Measurements from ENCODE around the gene LRRC28. TPM values are rescaled to one million over a fixed set of nuclear protein-coding genes. Genes with fewer than 3 reads are reported as not detected.

Gene LRRC28
- total RNA-seq, 1 donor from 2014 or later: 24.4 TPM

DNA sequence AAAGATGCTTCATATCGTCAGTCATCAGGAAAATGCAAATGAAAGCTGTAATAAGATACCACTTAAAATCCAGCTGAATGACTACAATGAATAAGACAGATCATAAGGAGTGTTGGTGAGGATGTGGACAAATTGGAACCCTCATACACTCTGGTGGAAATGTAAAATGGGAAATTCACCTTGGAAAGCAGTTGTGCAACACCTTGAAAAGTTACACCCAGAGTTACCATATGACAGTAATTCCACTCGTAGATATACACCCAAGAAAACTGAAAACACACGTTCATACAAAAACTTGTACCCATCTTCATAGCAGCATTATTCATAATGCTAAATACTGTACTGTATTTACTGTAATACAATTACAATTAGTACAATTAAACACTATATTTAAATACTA is 4.2 kb upstream of the LRRC28 start:
- intact Hi-C loops (cut with micrococcal nuclease): no loop called here
- DNase-seq (no peak), ATAC-seq (no peak)

DNA sequence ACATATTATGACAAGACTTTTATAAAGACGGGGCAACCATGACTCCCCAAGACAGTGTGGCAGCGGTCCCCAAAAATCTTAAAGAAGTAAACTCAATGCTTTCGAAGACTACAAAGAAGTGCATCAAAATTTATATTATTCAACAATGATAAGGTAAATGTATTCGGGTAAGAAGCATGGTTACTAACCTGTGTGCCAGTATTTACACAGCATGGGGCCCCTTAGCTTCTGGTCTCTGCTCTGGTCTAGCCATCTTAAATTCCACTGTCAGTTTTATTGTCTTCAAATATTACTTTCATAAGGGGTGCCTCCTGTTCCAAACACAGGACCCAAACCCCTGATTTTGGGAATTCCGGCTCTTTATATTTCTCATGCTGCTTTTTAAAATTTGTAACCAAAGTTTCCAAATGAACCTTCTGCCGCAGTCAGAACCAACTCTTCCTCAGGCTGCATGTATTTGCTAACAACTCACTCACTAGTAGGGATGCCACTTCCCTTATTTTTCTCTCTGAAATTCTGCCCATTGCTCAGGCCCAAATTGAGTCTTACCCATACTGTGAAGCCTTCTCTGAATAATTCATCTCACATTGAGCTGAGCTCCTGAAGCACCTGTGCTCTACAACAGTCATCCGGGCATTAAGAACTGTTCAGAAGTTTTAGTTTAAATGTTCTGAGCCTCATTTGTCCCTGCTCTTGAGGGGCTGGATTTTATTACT is 3.1 kb upstream of the LRRC28 start:
- intact Hi-C loops (cut with micrococcal nuclease): no loop called here
- DNase-seq (no peak), ATAC-seq (no peak)

- no peak for DNase-seq
- intact Hi-C loops (cut with micrococcal nuclease): no loop called here
- peak; percentile 39 for ATAC-seq
Measured at GRCh38 chr15:99249270-99249841, 1.9 kb upstream of the LRRC28 start, which contains the start of gene TTC23. Gene TTC23 (minus strand): TSS chr15:99249581. CDS start chr15:99228712, 20,869 bp downstream.

- DNase-seq: no peak
- no peak for ATAC-seq
- intact Hi-C loops (cut with micrococcal nuclease): no loop called here
Measured at GRCh38 chr15:99250001-99250400, 1.3 kb upstream of the LRRC28 start.

GRCh38 chr15:99250494-99250856 is 806 bp upstream of the LRRC28 start:
- no peak for ATAC-seq
- intact Hi-C loops (cut with micrococcal nuclease): no loop called here
- DNase-seq: no peak

- ATAC-seq (no peak), DNase-seq (no peak)
- intact Hi-C loops (cut with micrococcal nuclease): no loop called here
Measured at GRCh38 chr15:99252326-99252725, 1.0 kb downstream of the LRRC28 start.

DNA sequence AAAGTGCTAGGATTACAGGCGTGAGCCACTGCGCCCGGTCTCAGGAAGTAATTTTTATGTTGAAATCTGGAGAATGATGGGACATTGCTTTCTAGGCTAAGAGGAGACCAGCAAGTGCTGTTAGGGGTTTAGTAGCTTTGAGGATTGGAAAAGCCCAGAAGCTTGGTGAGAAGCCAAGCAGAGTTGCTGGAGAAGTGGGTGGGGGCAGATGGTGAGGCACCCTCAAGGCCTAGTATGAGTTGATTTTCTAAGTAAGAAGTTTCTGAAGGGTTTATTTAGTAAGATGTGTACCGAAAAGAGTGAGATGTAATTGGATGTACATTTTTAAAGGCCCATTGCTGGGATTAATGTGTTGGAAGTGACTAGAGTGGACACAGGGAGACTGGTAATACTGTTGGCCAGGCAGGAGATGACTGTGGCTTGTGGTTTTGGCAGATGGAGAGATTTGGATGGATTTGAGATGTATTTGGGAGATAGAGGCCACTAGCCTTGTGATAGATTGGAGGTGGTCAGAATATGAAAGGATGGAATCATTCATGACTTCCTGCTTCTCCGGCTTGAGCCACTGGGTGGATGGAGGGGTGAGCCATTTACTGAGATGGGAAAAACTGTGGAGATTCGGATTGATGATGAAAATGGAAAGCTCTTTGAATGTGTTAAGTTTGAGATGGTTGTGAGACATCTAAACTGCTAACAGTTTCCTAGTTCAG is 2.3 kb downstream of the LRRC28 start:
- DNase-seq (no peak), ATAC-seq (no peak)
- intact Hi-C loops (cut with micrococcal nuclease): no loop called here

DNA sequence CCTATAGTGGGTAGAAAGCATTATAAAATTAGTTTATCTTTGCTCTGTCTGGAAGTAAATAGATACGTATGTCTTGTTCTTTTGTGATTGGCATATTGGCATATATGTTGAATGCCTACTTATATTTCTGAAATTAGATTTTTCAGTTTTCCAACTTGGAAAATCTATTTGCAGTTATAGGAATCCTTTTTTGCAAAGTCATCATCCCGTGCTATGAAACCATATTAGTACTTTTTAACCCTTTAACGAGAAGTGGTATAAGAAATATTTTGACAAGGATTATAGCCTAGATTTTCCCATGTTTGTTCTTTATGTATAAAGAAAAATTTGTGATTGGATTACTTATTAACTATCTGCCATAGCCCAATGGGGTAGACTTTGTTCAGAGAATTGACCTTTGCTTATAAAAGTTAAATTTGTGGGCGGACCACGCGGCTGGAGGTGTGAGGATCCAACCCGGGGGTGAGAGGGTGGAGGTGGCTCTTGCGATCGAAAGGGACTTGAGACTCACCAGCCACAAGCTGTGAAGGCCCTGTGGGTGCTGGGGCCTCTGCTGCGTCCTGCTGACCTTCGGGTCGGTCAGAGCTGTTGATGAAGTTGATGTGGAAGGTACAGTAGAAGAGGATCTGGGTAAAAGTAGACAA is 5.9 kb downstream of the LRRC28 start:
- intact Hi-C loops (cut with micrococcal nuclease): no loop called here
- no peak for DNase-seq
- ATAC-seq: no peak

GRCh38 chr15:99264125-99264524 is 12.8 kb downstream of the LRRC28 start:
- DNase-seq (no peak), ATAC-seq (no peak)
- intact Hi-C loops (cut with micrococcal nuclease): no loop called here

DNA sequence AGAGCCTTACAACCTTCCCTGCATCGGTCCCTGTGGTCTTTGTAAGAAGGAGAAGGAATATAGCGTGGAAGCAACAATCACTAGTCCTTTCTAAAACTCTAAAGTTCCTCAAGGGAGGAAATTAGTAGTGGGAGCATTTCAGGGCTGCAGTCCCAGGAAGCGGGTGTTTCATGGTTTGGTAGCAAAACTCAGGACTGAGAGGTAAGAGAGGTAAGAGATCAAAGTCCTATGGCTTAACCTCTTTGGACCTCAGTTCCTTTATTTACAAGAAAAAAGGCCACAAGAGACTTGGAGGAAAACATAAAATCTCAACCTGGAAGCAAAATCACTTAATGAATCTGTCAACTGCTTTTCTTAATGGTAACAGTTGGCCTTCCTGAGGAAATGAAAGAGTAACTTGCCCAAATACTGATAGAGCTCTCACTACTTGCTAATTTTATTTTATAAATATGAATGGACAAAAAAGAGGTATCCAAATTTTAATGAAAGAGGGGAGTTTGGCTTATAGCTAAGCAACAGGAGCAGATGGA is 14.3 kb downstream of the LRRC28 start:
- no peak for ATAC-seq
- intact Hi-C loops (cut with micrococcal nuclease): no loop called here
- no peak for DNase-seq

- no peak for ATAC-seq
- intact Hi-C loops (cut with micrococcal nuclease): no loop called here
Measured at GRCh38 chr15:99267957-99268356, 16.7 kb downstream of the LRRC28 start.

DNA sequence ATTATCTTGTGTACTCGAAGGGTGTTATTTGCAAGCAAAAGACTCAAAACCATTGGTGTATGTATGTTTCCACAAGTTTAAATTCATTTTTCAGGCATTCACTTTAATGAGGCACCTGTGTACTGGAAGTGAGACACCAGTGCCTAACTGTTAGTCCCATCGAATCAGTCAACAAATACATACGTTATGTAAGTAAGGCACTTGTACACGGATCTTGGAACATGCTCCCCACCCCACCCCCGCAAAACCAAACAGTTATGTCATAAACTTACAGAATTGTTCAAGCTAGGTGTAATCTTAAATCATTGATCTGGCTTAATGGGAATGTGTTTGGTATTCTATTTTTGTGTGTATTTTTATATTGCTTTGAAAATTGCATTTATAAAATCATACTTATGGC is 17.1 kb downstream of the LRRC28 start:
- intact Hi-C loops (cut with micrococcal nuclease): no loop called here
- DNase-seq (no peak), ATAC-seq (no peak)

More at GRCh38 chr15:99267957-99268356, 16.7 kb downstream of the LRRC28 start:
- no peak for DNase-seq

DNA sequence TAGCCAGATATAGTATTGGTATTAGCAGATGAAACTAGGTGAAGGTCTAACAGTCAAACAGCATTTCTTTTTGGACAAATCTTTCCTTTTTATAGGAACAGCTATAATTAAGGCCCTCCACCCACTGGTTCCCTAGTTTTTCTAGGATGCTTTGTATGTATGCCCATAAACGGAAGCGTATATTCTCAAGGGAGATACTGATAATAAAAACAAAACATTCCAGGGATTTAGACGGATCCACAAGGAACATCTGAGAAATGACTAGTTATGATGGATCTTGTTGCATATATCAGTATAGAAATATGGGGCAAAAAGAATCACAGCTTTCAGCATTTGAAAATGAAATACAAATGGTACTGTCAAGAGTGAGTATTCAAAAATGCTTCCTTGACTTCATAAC is 22.5 kb downstream of the LRRC28 start:
- ATAC-seq: no peak
- DNase-seq: no peak
- intact Hi-C loops (cut with micrococcal nuclease): loop anchor here (10.0 kb wide), 1 partner anchor 481 kb away; no protein-coding TSS in a partner anchor

DNA sequence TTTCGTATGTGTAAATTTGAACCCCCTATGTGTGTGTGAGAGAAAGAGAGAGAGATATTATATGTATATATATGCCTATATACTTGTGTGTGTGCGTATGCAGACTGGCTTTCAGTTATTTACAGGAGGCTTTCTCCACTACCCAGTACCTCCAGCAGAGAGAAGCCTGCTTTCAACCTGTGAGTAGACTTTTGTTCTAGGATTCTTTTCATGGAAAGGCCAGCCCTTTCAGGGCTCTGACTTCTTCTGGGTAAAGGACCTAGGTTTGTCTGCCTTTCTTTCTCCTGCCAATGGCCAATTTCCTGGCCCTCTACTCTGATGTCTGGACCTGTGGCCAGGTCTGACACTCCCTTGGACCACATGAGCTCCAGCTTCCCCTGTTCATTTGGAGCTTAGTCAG is 23.8 kb downstream of the LRRC28 start:
- intact Hi-C loops (cut with micrococcal nuclease): loop anchor here (10.0 kb wide), 1 partner anchor 480 kb away; no protein-coding TSS in a partner anchor
- ATAC-seq: no peak

DNA sequence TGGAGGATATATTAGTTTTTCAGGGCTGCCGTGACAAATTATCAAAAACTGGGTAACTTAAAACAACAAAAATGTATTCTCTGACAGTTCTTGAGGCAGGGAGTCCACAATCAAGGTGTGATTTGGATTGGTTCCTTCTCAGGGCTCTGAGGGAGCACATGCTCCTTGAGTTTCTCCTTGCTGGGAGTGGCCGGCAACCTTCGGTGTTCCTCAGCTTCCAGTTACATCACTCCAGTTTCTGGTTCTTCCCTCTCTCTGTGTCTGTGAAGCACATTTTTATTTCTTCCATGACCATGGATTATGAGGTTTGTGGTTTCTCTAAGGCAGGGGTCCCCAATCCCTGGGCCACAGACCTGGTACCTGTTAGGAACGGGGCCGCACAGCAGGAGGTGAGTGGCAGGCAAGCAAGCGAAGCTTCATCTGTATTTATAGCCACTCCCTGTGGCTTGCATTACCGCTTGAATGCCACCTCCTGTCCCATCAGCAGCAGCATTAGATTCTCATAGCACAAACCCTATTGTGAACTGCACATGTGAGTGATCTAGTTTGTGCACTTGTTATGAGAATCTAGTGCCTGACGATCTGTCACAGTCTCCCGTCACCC is 24.3 kb downstream of the LRRC28 start:
- intact Hi-C loops (cut with micrococcal nuclease): loop anchor here (10.0 kb wide), 1 partner anchor 479 kb away; no protein-coding TSS in a partner anchor
- no peak for ATAC-seq

More for the DNA sequence above, 23.8 kb downstream of the LRRC28 start:
- DNase-seq: no peak

GRCh38 chr15:99279290-99279689 is 28.0 kb downstream of the LRRC28 start:
- intact Hi-C loops (cut with micrococcal nuclease): loop anchor here (10.0 kb wide), 1 partner anchor 476 kb away; no protein-coding TSS in a partner anchor
- ATAC-seq (no peak), DNase-seq (no peak)

More for the DNA sequence above, 24.3 kb downstream of the LRRC28 start:
- no peak for DNase-seq

GRCh38 chr15:99279827-99280226 is 28.5 kb downstream of the LRRC28 start:
- DNase-seq (no peak), ATAC-seq (no peak)
- intact Hi-C loops (cut with micrococcal nuclease): loop anchor here (10.0 kb wide), 1 partner anchor 475 kb away; no protein-coding TSS in a partner anchor

- no peak for DNase-seq
- no peak for ATAC-seq
- intact Hi-C loops (cut with micrococcal nuclease): no loop called here
Measured at GRCh38 chr15:99282121-99282520, 30.8 kb downstream of the LRRC28 start.

DNA sequence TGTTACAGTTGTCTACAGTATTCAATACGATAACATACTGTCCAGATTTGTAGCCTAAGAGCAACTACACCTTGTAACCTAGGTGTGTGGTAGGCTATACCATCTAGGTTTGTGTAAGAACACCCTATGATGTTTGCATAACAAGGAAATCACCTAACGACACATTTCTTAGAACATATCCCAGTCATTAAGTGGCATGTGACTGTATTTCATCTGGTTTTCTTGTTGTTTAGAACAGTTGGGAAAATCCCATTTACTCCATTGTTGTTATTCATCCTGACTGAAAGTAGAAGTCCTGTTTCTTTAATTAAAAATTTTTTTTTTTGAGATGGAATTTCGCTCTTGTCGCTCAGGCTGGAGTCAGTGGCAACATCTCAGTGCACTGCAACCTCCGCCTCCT is 31.3 kb downstream of the LRRC28 start:
- DNase-seq (no peak), ATAC-seq (no peak)
- intact Hi-C loops (cut with micrococcal nuclease): no loop called here

All from left ventricle myocardium superior (tissue), 1 donor.